GM21526 (cell line): ENCODE data around the gene WSB2.
"Not testable (repeated sequence)": the region's sequence is repeated elsewhere in the genome, so short reads cannot be mapped to it uniquely, and the experiment has no call there.

Experiments used
- ATAC-seq: cut with Tn5 transposase; IDR thresholded peaks from one replicate; pipeline ENCODE4 v1.9.1; 2021; ENCODE audit warnings: moderate library complexity; ENCODE audit not compliant: unreplicated experiment, low FRiP score

WSB2 gene

GRCh38 chr12:118061011-118061872 lies at the start of gene WSB2:
Gene WSB2, minus strand, starts transcription at chr12:118061179. Its CDS starts 131 bp downstream, at chr12:118061048.
- no peak for ATAC-seq

DNA sequence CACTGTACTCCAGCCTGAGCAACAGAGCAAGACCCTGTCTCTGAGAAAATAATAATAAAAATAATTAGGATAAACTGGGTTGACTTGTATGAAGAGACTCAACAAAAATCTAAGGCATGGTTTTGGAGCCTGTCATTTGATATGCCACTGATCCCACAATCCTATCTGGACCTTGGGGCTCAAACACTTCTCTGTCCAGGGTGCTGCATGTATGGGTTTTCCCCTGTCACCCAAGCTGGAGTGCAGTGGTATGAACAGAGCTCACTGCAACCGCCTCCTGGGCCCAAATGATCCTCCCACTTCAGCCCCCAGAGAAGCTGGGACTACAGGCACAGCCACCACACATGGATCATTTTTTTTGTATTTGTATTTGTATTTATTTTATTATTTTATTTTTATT lies 48.1 kb upstream of the WSB2 start:
- no peak for ATAC-seq

GRCh38 chr12:118107694-118108093 lies 46.7 kb upstream of the WSB2 start:
- no peak for ATAC-seq

- no peak for ATAC-seq
Observed at GRCh38 chr12:118107011-118107410, 46.0 kb upstream of the WSB2 start.

DNA sequence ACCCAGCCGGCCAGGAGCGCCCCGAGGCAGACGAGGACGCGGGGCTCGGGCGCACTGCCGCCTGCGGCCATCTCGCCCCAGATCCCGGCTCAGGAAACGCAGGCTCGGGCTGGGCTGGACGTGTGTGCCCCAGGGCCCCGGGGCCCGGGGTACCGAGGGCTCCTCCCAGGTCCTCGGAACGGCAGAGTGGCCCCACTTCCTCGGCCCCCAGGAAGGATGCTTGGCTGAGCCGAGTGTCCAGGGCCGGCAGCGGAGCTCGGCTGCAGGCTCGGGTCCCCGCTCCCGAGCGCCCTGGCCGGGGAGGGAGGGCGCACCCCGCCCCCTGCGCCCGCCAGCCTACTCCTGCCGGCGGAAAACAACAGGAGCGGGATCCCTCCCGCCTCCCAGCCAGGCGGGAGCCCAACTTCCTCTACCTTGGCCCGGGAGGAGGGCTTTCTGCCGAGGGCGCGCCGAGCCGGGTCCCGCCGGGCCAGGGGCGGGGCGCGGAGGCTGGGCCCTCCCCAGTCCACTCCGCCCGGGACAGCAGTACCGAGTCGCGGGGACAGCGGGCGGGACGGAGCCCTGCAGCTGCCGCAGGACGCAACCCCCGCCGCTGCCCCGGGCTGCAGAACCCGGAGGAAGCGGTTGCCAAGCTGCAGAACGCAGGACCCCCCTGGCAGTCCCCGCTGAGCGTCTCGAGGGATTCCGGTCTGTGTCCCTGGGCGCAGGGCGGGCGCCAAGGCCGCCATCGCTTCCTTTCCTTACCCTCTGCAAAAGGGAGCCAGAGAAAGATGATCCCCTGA lies 42.8 kb upstream of the WSB2 start, which contains the start of gene VSIG10:
Gene VSIG10, minus strand, starts transcription at position 411 of the 782 bp plus-strand sequence. Its CDS starts 340 bp downstream, at position 71.
- peak; percentile 53 for ATAC-seq

- ATAC-seq: peak; percentile 20
Observed at GRCh38 chr12:118103201-118103600, 42.2 kb upstream of the WSB2 start.

DNA sequence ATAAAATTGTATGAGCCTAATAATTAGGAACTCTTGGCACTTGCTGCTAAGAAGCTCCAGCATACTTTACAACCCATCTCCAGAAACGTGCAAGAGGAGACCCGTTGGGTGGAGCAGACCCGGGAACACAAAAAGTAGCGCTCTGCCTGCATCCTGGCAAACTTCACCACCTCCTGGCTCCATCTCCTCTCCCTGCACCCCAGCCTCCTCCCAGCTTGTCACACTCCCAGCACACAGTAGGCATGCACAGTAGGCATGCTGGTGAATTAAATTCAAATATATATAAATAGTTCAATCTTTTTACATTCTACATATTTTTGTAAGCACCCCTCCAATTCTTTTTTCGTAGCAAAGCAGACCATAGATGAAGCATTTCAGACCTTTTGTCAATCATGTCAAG lies 41.6 kb upstream of the WSB2 start:
- ATAC-seq: no peak

DNA sequence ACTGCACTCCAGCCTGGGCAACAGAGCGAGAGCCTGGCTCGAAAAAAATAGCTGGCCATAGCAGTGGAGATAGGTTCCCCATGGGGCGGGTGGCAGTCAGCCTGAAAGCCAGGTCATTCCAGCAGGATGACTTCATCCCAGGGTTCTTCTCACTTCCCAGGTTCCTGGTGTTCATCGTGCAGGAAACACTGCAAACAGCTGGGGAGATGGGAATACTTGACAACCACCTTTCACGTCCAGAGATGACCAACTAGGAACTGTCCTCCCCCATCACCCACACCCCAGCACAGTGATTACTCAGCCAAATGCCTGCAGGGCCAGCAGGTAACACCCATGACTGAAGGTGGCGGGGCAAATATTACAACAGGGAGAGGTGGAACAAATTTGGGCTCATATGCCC lies 41.1 kb upstream of the WSB2 start:
- ATAC-seq: no peak

GRCh38 chr12:118101051-118101450 lies 40.1 kb upstream of the WSB2 start:
- no peak for ATAC-seq

DNA sequence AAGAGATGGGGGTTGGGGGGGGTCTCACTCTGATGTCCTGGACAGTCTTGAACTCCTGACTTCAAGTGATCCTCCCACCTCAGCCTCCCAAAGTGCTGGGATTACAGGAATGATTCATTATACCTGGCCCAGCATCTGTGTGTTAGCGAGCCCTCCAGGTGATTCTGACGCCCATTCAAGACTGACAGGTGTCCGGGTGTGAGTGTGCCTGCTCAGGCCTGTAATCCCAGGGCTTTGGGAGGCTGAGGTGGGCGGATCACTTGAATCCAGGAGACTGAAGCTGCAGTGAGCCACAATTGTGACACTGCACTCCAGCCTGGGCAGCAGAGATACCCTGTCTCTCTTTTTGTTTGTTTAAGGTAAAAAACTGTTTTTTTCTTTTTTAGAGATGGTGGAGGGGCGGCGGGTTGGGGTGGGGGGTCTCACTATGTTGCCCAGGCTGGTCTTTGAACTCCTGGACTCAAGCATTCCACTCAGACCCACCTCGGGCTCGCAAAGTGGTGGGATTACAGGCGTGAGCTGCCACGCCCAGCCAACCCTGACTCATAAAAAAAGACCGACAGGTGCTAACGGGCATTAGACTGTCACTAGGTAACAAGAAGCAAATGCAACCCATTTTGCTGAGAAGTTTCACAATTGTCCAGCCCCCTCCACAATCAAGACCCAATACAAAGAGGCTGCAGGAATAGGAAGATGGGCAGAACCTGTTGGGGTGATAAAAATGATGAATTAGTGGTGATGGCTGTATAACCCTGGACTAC lies 38.1 kb upstream of the WSB2 start:
- ATAC-seq: no peak

- ATAC-seq: no peak
Observed at GRCh38 chr12:118098401-118098800, 37.4 kb upstream of the WSB2 start.

- no peak for ATAC-seq
Observed at GRCh38 chr12:118094039-118094438, 33.1 kb upstream of the WSB2 start.

- no peak for ATAC-seq
Observed at GRCh38 chr12:118089782-118090181, 28.8 kb upstream of the WSB2 start.

GRCh38 chr12:118082161-118082560 lies 21.2 kb upstream of the WSB2 start:
- no peak for ATAC-seq

- not testable (repeated sequence) for ATAC-seq
Observed at GRCh38 chr12:118081521-118081920, 20.5 kb upstream of the WSB2 start.

DNA sequence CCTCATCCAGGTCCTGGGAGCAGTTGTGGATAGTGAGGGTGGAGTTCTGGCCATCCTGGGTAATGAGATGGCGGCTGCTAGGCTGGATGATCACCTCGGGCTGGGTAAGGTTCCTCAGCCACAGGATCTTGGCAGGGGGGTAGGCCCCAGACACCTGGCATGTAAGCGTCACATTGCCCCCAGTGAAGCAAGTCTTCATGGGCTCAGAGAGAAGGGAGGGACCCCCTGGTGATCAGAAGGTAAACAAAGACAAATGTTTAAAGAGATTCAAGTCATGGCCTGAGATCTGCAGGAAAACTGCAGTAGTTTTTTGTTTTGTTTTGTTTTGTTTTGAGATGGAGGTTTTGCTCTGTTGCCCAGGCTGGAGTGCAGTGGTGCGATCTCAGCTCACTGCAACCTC lies 12.8 kb upstream of the WSB2 start:
- ATAC-seq: no peak

GRCh38 chr12:118070650-118071049 lies 9.7 kb upstream of the WSB2 start:
- no peak for ATAC-seq

- no peak for ATAC-seq
Observed at GRCh38 chr12:118068445-118068844, 7.5 kb upstream of the WSB2 start.

- ATAC-seq: no peak
Observed at GRCh38 chr12:118065380-118065779, 4.4 kb upstream of the WSB2 start.

DNA sequence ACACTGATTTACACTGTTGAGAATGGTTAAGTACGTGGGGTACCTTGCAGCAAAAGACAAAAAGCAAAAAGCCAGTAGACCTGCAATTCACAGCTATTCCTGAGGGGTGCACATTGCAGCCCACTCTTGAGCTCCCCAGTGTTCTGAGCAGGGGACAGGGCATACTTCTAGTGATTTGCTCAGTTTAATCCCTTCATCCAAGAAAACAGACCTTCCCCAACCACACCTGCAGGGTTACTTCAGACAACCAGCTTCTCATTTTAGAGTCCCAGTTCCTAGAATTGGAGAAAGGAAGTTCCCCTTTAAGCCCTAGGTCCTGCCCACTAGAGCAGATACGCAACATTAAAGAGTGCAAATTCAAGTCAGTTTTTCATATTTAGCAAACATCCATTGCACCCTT lies 3.6 kb upstream of the WSB2 start:
- no peak for ATAC-seq
